IPS-11a (cell line): ENCODE measurements around the gene UTP4.
"Not testable (repeated sequence)": the region's sequence is repeated elsewhere in the genome, so short reads cannot be mapped to it uniquely, and the experiment has no call there.

Source experiments
- H3K4me3 ChIP-seq: one replicate; pipeline ENCODE4 v1.5.1; 2013; ENCODE audit warnings: low read depth, low read length, control low read depth

The UTP4 gene

GRCh38 chr16:69109486-69110270, 22.8 kb upstream of the UTP4 start:
- H3K4me3 ChIP-seq = no peak overlapping the region

- H3K4me3 ChIP-seq = no peak overlapping the region
These were observed 22.0 kb upstream of the UTP4 start for GRCh38 chr16:69110406-69110805.

- H3K4me3 ChIP-seq = no peak overlapping the region
These were observed 21.1 kb upstream of the UTP4 start for GRCh38 chr16:69111216-69111875.

- no peak overlapping the region for H3K4me3 ChIP-seq
These were observed 20.6 kb upstream of the UTP4 start for GRCh38 chr16:69111876-69112230.

- no peak overlapping the region for H3K4me3 ChIP-seq
These were observed 19.9 kb upstream of the UTP4 start for GRCh38 chr16:69112285-69113129.

GRCh38 chr16:69113216-69113615, 19.2 kb upstream of the UTP4 start:
- no peak overlapping the region for H3K4me3 ChIP-seq

- no peak overlapping the region for H3K4me3 ChIP-seq
These were observed 18.0 kb upstream of the UTP4 start for GRCh38 chr16:69114346-69114975.

- H3K4me3 ChIP-seq = no peak overlapping the region
These were observed 17.5 kb upstream of the UTP4 start for GRCh38 chr16:69114976-69115355.

GRCh38 chr16:69115361-69115760, 17.1 kb upstream of the UTP4 start:
- no peak overlapping the region for H3K4me3 ChIP-seq

- H3K4me3 ChIP-seq = no peak overlapping the region
These were observed 16.6 kb upstream of the UTP4 start for GRCh38 chr16:69115837-69116236.

GRCh38 chr16:69116256-69116875, 16.1 kb upstream of the UTP4 start:
- H3K4me3 ChIP-seq = no peak overlapping the region

GRCh38 chr16:69116906-69117305, 15.5 kb upstream of the UTP4 start:
- H3K4me3 ChIP-seq = no peak overlapping the region

GRCh38 chr16:69118468-69118867, 14.0 kb upstream of the UTP4 start:
- H3K4me3 ChIP-seq = no peak overlapping the region

GRCh38 chr16:69118994-69119393, 13.5 kb upstream of the UTP4 start:
- no peak overlapping the region for H3K4me3 ChIP-seq

GRCh38 chr16:69119536-69119935, 12.9 kb upstream of the UTP4 start:
- no peak overlapping the region for H3K4me3 ChIP-seq

- H3K4me3 ChIP-seq = no peak overlapping the region
These were observed 12.3 kb upstream of the UTP4 start for GRCh38 chr16:69120096-69120664.

GRCh38 chr16:69123910-69124309, 8.5 kb upstream of the UTP4 start:
- no peak overlapping the region for H3K4me3 ChIP-seq

GRCh38 chr16:69124406-69124805, 8.0 kb upstream of the UTP4 start:
- H3K4me3 ChIP-seq = not testable (repeated sequence)

GRCh38 chr16:69124961-69125360, 7.5 kb upstream of the UTP4 start:
- not testable (repeated sequence) for H3K4me3 ChIP-seq

GRCh38 chr16:69126221-69126620, 6.2 kb upstream of the UTP4 start:
- no peak overlapping the region for H3K4me3 ChIP-seq

GRCh38 chr16:69126801-69127200, 5.6 kb upstream of the UTP4 start:
- H3K4me3 ChIP-seq = not testable (repeated sequence)
